GM18873 (cell line): ENCODE measurements around the gene CBFB.
"Not testable (repeated sequence)": the region's sequence is repeated elsewhere in the genome, so short reads cannot be mapped to it uniquely, and the experiment has no call there.

ENCODE experiments used
- ATAC-seq: cut with Tn5 transposase; IDR thresholded peaks from one replicate; pipeline ENCODE4 v1.9.1; 2021; ENCODE audit warnings: mild to moderate bottlenecking, moderate library complexity, moderate number of reproducible peaks; ENCODE audit not compliant: unreplicated experiment, low FRiP score

Gene CBFB

GRCh38 chr16:67040166-67040565 lies 11.2 kb downstream of the CBFB start:
- ATAC-seq: no peak

- ATAC-seq: no peak
Observed at GRCh38 chr16:67040906-67041305, 12.0 kb downstream of the CBFB start.

GRCh38 chr16:67041520-67041919 lies 12.6 kb downstream of the CBFB start:
- not testable (repeated sequence) for ATAC-seq

- ATAC-seq: no peak
Observed at GRCh38 chr16:67043420-67043819, 14.5 kb downstream of the CBFB start.

GRCh38 chr16:67050796-67051195 lies 21.8 kb downstream of the CBFB start:
- no peak for ATAC-seq

- ATAC-seq: no peak
Observed at GRCh38 chr16:67052399-67052798, 23.4 kb downstream of the CBFB start.

GRCh38 chr16:67053767-67054334 lies 24.9 kb downstream of the CBFB start:
- no peak for ATAC-seq

- ATAC-seq: no peak
Observed at GRCh38 chr16:67054901-67055300, 26.0 kb downstream of the CBFB start.

- no peak for ATAC-seq
Observed at GRCh38 chr16:67055712-67056487, 27.0 kb downstream of the CBFB start.

GRCh38 chr16:67063008-67063407 lies 34.1 kb downstream of the CBFB start:
- ATAC-seq: no peak

GRCh38 chr16:67068212-67068753 lies 39.3 kb downstream of the CBFB start:
- ATAC-seq: no peak

- no peak for ATAC-seq
Observed at GRCh38 chr16:67071476-67072048, 42.6 kb downstream of the CBFB start.

- ATAC-seq: no peak
Observed at GRCh38 chr16:67075331-67075730, 46.4 kb downstream of the CBFB start.

GRCh38 chr16:67077871-67078270 lies 48.9 kb downstream of the CBFB start:
- ATAC-seq: no peak

GRCh38 chr16:67082100-67082499 lies 53.2 kb downstream of the CBFB start:
- ATAC-seq: no peak

- no peak for ATAC-seq
Observed at GRCh38 chr16:67082891-67083290, 53.9 kb downstream of the CBFB start.

- ATAC-seq: no peak
Observed at GRCh38 chr16:67084345-67085028, 55.5 kb downstream of the CBFB start.

- no peak for ATAC-seq
Observed at GRCh38 chr16:67086822-67087221, 57.9 kb downstream of the CBFB start.

- no peak for ATAC-seq
Observed at GRCh38 chr16:67087291-67087690, 58.3 kb downstream of the CBFB start.

- ATAC-seq: no peak
Observed at GRCh38 chr16:67087803-67088202, 58.9 kb downstream of the CBFB start.

- no peak for ATAC-seq
Observed at GRCh38 chr16:67088551-67088950, 59.6 kb downstream of the CBFB start.
